HCT116 (cell line): ENCODE results near the gene NAV3. TPM values are rescaled to one million over a fixed set of nuclear protein-coding genes. Genes with fewer than 3 reads are reported as not detected.

ENCODE experiments used
- ATAC-seq: fragments of 200-7000 bp; cut with Tn5 transposase; 2 replicates; pipeline ENCODE4 v1.9.1; 2020; ENCODE audit warnings: mild to moderate bottlenecking, moderate library complexity
- BruUV-seq: library from RNA; stranded (reverse); fragments of 400-500 nt; replicated peaks from 2 replicates; lab custom pipeline; 2021; lab: Mats Ljungman, UMichigan
- CTCF ChIA-PET: fragments of 300-600 bp; sonication (Branson Sonifier 250); formaldehyde crosslinking; loops from one replicate; lab custom pipeline; 2021; ENCODE audit warnings: antibody characterized with exemption; lab: Charles Lee
- POLR2A ChIA-PET: fragments of 300-600, 350-600 bp; sonication (Branson Sonifier 250); formaldehyde crosslinking; loops from one replicate; lab custom pipeline; 2021; ENCODE audit warnings: antibody characterized with exemption; lab: Charles Lee
- RAD21 ChIA-PET, 2 experiments: fragments of 300-600 bp; sonication (Branson Sonifier 250); formaldehyde crosslinking; loops; one replicate each; lab custom pipeline; 2023; ENCODE audit warnings: low total read pairs in 2 of 2; ENCODE audit not compliant: uncharacterized antibody in 2 of 2, unreplicated experiment in 2 of 2, low non-redundant PET in 1 of 2; lab: Charles Lee
- DNase-seq: peaks from one replicate; pipeline ENCODE4 v3.0.0-alpha.2; 2010; ENCODE audit warnings: low read depth, low spot score
- H2AFZ ChIP-seq: fragments of 200-600 bp; shearing (Covaris generic), sonication (generic); 2 replicates; pipeline ENCODE4 v1.6.1; 2017; ENCODE audit warnings: low read depth, mixed run types, mixed read lengths, antibody characterized with exemption, low read length; ENCODE audit not compliant: poor library complexity, severe bottlenecking
- H3K27ac ChIP-seq: 2 replicates; pipeline ENCODE4 v1.5.1; 2012; ENCODE audit warnings: low read depth, low read length
- H3K27me3 ChIP-seq: fragments of 200-600 bp; sonication (generic); 2 replicates; pipeline ENCODE4 v1.6.1; 2016; ENCODE audit warnings: mixed run types, low read length, mixed read lengths; ENCODE audit not compliant: insufficient read depth
- H3K36me3 ChIP-seq, 2 experiments: fragments of 200-500 bp in 1 of 2; fragments of 200-600 bp in 1 of 2; sonication (Bioruptor generic) in 1 of 2; sonication (generic) in 1 of 2; 2 replicates each; pipeline versions ENCODE4 v1.5.1 to v1.6.1; 2014 to 2016; ENCODE audit warnings: low read length in 2 of 2, inconsistent platforms in 1 of 2, mixed read lengths in 1 of 2, mixed run types in 1 of 2; ENCODE audit not compliant: insufficient read depth in 2 of 2, control insufficient read depth in 1 of 2
- H3K4me1 ChIP-seq, 2 experiments: fragments of 200-600 bp in 1 of 2; sonication (generic) in 1 of 2; 2 replicates each; pipeline versions ENCODE4 v1.5.1 to v1.6.1; 2012 to 2017; ENCODE audit warnings: low read length in 2 of 2, inconsistent platforms in 1 of 2, mild to moderate bottlenecking in 1 of 2, mixed read lengths in 1 of 2, mixed run types in 1 of 2, moderate library complexity in 1 of 2; ENCODE audit not compliant: insufficient read depth in 2 of 2, control insufficient read depth in 1 of 2
- H3K4me2 ChIP-seq: fragments of 200-600 bp; sonication (generic); 2 replicates; pipeline ENCODE4 v1.6.1; 2017; ENCODE audit warnings: mixed run types, low read length, mixed read lengths
- H3K4me3 ChIP-seq, 2 experiments: fragments of 200-600 bp in 1 of 2; sonication (generic) in 1 of 2; replicated peaks in 1 of 2; 2 replicates each; pipeline ENCODE4 v1.5.1; 2011 to 2016; ENCODE audit warnings: low read length in 2 of 2, control low read depth in 1 of 2, low read depth in 1 of 2, mild to moderate bottlenecking in 1 of 2, mixed read lengths in 1 of 2, mixed run types in 1 of 2
- H3K79me2 ChIP-seq: fragments of 200-600 bp; sonication (generic); 2 replicates; pipeline ENCODE4 v1.6.1; 2017; ENCODE audit warnings: mild to moderate bottlenecking, mixed run types, low read length, moderate library complexity, mixed read lengths; ENCODE audit not compliant: insufficient read depth
- H3K9ac ChIP-seq: fragments of 200-600 bp; sonication (generic); 2 replicates; pipeline ENCODE4 v1.6.1; 2016; ENCODE audit warnings: low read length, mixed read lengths
- H3K9me2 ChIP-seq: fragments of 200-600 bp; sonication (generic), shearing (Covaris generic); 2 replicates; pipeline ENCODE4 v1.6.1; 2017; ENCODE audit warnings: mixed run types, mild to moderate bottlenecking, moderate library complexity; ENCODE audit not compliant: insufficient read depth
- H3K9me3 ChIP-seq, 2 experiments: fragments of 200-500 bp in 1 of 2; fragments of 200-600 bp in 1 of 2; sonication (Bioruptor generic) in 1 of 2; sonication (generic) in 1 of 2; 2 replicates each; pipeline ENCODE4 v1.6.1; 2014 to 2017; ENCODE audit warnings: low read length in 2 of 2, mixed read lengths in 2 of 2, inconsistent platforms in 1 of 2, low read depth in 1 of 2, mild to moderate bottlenecking in 1 of 2, mixed run types in 1 of 2, moderate library complexity in 1 of 2; ENCODE audit not compliant: control insufficient read depth in 1 of 2, insufficient read depth in 1 of 2
- H4K20me1 ChIP-seq: fragments of 200-600 bp; sonication (generic), shearing (Covaris generic); 2 replicates; pipeline ENCODE4 v1.6.1; 2017; ENCODE audit warnings: mixed run types, mild to moderate bottlenecking, moderate library complexity; ENCODE audit not compliant: insufficient read depth
- ATF3 ChIP-seq: IDR thresholded peaks from 2 replicates; pipeline ENCODE4 v1.6.1; 2012
- CBX3 ChIP-seq: IDR thresholded peaks from 2 replicates; pipeline ENCODE4 v1.6.1; 2012; ENCODE audit warnings: low read depth
- EGR1 ChIP-seq: IDR thresholded peaks from 2 replicates; pipeline ENCODE4 v1.6.1; 2012; ENCODE audit warnings: low read depth
- ELF1 ChIP-seq: IDR thresholded peaks from 2 replicates; pipeline ENCODE4 v1.6.1; 2012; ENCODE audit warnings: low read depth, borderline replicate concordance
- EZH2 ChIP-seq: fragments of 200-600 bp; sonication (generic); IDR thresholded peaks from 2 replicates; pipeline ENCODE4 v1.6.1; 2017; ENCODE audit warnings: antibody characterized with exemption, mixed run types
- JUND ChIP-seq: IDR thresholded peaks from 2 replicates; pipeline ENCODE4 v1.6.1; 2012
- POLR2A ChIP-seq: IDR thresholded peaks from 2 replicates; pipeline ENCODE4 v1.7.0; 2011; ENCODE audit warnings: borderline replicate concordance; ENCODE audit not compliant: insufficient read depth, insufficient read length; ENCODE audit errors: extremely low read depth
- POLR2AphosphoS5 ChIP-seq: IDR thresholded peaks from 2 replicates; pipeline ENCODE4 v1.6.1; 2011; ENCODE audit warnings: mild to moderate bottlenecking, low read depth, low read length, moderate library complexity
- RAD21 ChIP-seq: IDR thresholded peaks from 2 replicates; pipeline ENCODE4 v1.6.1; 2012; ENCODE audit warnings: low read depth, mild to moderate bottlenecking
- SIN3A ChIP-seq: IDR thresholded peaks from 2 replicates; pipeline ENCODE4 v1.6.1; 2012; ENCODE audit warnings: low read depth
- SP1 ChIP-seq: IDR thresholded peaks from 2 replicates; pipeline ENCODE4 v1.6.1; 2012; ENCODE audit warnings: low read depth
- SRF ChIP-seq: IDR thresholded peaks from 2 replicates; pipeline ENCODE4 v1.6.1; 2012; ENCODE audit warnings: low read depth
- TCF7L2 ChIP-seq: IDR thresholded peaks from 2 replicates; pipeline ENCODE4 v1.7.0; 2011; ENCODE audit warnings: borderline replicate concordance, inconsistent platforms; ENCODE audit not compliant: insufficient read depth, insufficient read length; ENCODE audit errors: extremely low read depth
- YY1 ChIP-seq: IDR thresholded peaks from 2 replicates; pipeline ENCODE4 v1.6.1; 2011; ENCODE audit warnings: low read length, low read depth, moderate library complexity, mild to moderate bottlenecking; ENCODE audit not compliant: insufficient replicate concordance; ENCODE audit errors: extremely low read depth
- ZBTB33 ChIP-seq: IDR thresholded peaks from 2 replicates; pipeline ENCODE4 v1.6.1; 2011; ENCODE audit warnings: mild to moderate bottlenecking, low read length, moderate library complexity; ENCODE audit not compliant: insufficient replicate concordance; ENCODE audit errors: extremely low read depth
- ZFX ChIP-seq: fragments of 450-650 bp; IDR thresholded peaks from 2 replicates; pipeline ENCODE4 v1.6.1; 2017
- ZNF274 ChIP-seq: fragments of 200-500 bp; sonication (Bioruptor generic); IDR thresholded peaks from 2 replicates; pipeline ENCODE4 v1.6.1; 2014; ENCODE audit warnings: mild to moderate bottlenecking, low read depth, low read length, inconsistent platforms
- intact Hi-C: fragments of 100-400 bp; cut with micrococcal nuclease; formaldehyde crosslinking; loops from 2 replicates; pipeline ENCODE4 v1.10.0; 2022
- total RNA-seq: library from RNA; stranded (reverse); gene quantifications from one replicate; pipeline ENCODE4 v1.2.1, GENCODE V29; 2021; ENCODE audit not compliant: unreplicated experiment

NAV3 gene
- total RNA-seq, 1 experiment from 2014 or later = 7.8 TPM

GRCh38 chr12:77835969-77836368 lies 5.3 kb downstream of the NAV3 start:
- CTCF ChIA-PET = no interaction called here
- no peaks in the 10 kb centered on the region for H3K9me2 ChIP-seq
- no TSS peak for BruUV-seq
- RAD21 ChIA-PET = no interaction called here
- H4K20me1 ChIP-seq = no peaks in the 10 kb centered on the region
- intact Hi-C loops = no loop called here
- DNase-seq = no peak
- no peaks in the 10 kb centered on the region for H3K4me1 ChIP-seq
- H2AFZ ChIP-seq = no peak overlapping the region
- no peaks in the 10 kb centered on the region for H3K79me2 ChIP-seq
- no peaks in the 10 kb centered on the region for H3K27me3 ChIP-seq
- H3K9ac ChIP-seq = no peak overlapping the region
- H3K4me3 ChIP-seq = no peak overlapping the region
- no peak overlapping the region for H3K27ac ChIP-seq
- POLR2A ChIA-PET = no interaction called here
- no peak overlapping the region for H3K4me2 ChIP-seq
- ATAC-seq = no peak
- TF ChIP-seq SRF (no peak), ELF1 (no peak), POLR2AphosphoS5 (no peak)
- H3K9me3 ChIP-seq = no peaks in the 10 kb centered on the region
- H3K36me3 ChIP-seq = no peaks in the 10 kb centered on the region

GRCh38 chr12:77837876-77838291 lies 7.2 kb downstream of the NAV3 start:
- POLR2A ChIA-PET = no interaction called here
- ATAC-seq (no peak), DNase-seq (no peak)
- Histone ChIP-seq H3K4me2 (no peak overlapping the region), H3K27ac (no peak overlapping the region), H3K79me2 (no peaks in the 10 kb centered on the region), H3K27me3 (no peaks in the 10 kb centered on the region), H3K9me2 (no peaks in the 10 kb centered on the region), H3K4me1 (peaks cover 8 to 16% of the 10 kb centered on the region in 2 experiments; a peak in 3 of 4 replicates), H2AFZ (no peak overlapping the region), H4K20me1 (no peaks in the 10 kb centered on the region), H3K9ac (no peak overlapping the region), H3K36me3 (no peaks in the 10 kb centered on the region), H3K9me3 (no peaks in the 10 kb centered on the region), H3K4me3 (no peak overlapping the region)
- CTCF ChIA-PET = no interaction called here
- no TSS peak for BruUV-seq
- intact Hi-C loops = no loop called here
- RAD21 ChIA-PET = no interaction called here
- TF ChIP-seq SIN3A = no peak
- TF ChIP-seq ZBTB33 = no peak
- TF ChIP-seq YY1 = no peak
- no peak for TF ChIP-seq ZFX
- no peak for TF ChIP-seq SP1
- no peak for TF ChIP-seq JUND
- TF ChIP-seq POLR2A = no peak
- no peak for TF ChIP-seq CBX3
- no peak for TF ChIP-seq ZNF274
- no peak for TF ChIP-seq TCF7L2
- TF ChIP-seq RAD21 = no peak
- TF ChIP-seq EGR1 = no peak
- TF ChIP-seq ELF1 = no peak
- TF ChIP-seq EZH2 = no peak
- TF ChIP-seq SRF = no peak
- TF ChIP-seq ATF3 = no peak
